HG03175 (cell line): ENCODE measurements around the gene RBM15.

Experiments used
- ATAC-seq: cut with Tn5 transposase; IDR thresholded peaks from one replicate; pipeline ENCODE4 v1.9.1; 2021; ENCODE audit warnings: mild to moderate bottlenecking, moderate library complexity; ENCODE audit not compliant: unreplicated experiment

Gene RBM15

DNA sequence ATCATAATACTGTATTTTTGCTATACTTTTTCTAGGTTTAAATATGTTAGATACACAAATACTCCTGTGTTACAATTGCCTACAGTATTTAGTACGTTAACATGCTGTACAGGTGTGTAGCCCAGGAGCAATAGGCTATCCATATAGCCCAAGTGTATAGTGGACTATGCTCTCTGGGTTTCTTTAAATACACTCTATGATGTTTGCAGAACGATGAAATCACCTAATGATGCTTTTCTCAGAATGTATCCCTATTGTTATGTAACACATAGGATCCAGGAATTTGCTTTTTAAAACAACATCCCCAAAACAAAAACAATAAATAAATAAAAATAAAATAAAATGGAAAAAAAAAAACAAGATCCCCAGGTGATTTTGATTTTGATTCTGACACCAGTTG, 18.1 kb upstream of the RBM15 start:
- ATAC-seq, result no peak

DNA sequence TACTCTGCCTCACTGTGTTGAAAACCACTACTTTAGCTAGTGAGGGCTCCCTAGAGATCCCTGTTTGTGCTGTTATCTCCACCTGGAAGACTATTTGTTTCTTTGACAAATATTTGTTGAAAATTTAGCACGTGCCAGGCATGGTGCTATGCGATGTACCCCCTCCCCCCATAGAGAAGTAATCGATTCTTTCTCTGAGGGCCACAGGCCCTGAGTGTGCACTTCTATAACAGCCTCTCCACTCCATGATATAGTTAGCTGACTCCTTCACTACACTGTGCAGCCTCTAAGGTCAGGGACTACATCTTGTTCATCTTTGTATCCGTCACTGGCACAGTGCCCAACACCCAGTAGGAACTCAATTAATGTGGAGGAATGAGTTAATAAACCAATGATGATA, 17.3 kb upstream of the RBM15 start:
- ATAC-seq, result no peak

DNA sequence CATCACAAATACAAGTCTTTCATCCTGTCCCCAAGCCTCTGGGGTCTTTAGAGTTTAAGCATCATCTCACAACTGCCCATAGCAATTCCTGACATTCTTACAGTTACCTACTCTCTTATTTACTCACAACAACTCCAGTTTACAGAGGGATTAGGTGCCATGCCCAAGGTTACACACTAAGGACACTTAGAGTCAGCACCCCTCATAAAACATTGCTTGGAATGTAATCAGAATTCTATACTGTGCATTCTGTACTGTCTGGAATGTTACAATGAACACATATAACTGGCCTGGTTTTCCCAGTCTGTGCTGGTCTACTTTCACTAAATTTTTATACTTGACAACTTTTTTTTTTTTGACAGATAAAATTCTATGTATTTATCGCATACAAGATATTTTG, 14.5 kb upstream of the RBM15 start:
- ATAC-seq, result no peak

DNA sequence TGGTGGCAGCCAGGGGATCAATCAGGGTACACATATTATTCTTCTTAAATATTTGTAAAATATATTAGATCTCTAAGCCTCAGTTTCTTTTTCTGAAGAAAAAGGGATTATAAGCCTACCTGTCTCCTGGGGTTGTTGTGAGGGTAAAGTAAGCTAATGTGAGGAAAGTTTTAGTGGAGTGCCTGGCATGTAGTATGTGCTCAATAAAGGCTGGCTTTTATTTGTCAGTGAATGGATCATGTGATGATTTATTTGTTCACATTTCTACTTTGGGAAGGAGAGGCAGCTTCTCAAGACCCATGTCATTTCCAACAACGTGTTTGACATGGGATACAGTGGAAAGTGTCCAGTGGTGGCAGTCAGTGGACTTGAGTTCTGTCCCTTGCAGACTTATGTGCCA, 12.4 kb upstream of the RBM15 start:
- no peak for ATAC-seq

DNA sequence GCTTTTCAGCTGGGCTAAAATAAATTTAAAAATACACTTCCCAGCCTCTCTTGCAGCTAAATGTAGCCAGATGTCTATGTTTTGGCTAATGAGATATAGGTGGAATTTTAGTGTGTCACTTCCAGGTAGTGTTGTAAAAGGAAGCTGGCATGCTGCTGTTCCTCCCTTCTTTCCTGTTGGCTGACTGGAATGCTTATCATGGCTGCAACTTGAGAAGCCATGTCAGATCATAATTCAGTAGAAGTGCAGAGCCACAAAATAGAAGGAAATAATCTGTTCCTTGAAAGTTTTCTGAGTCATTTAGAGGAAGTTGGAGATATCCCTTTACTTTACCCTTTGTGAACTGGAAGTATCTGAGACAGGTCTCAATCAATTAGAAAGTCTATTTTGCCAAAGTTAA, 10.9 kb upstream of the RBM15 start:
- no peak for ATAC-seq

DNA sequence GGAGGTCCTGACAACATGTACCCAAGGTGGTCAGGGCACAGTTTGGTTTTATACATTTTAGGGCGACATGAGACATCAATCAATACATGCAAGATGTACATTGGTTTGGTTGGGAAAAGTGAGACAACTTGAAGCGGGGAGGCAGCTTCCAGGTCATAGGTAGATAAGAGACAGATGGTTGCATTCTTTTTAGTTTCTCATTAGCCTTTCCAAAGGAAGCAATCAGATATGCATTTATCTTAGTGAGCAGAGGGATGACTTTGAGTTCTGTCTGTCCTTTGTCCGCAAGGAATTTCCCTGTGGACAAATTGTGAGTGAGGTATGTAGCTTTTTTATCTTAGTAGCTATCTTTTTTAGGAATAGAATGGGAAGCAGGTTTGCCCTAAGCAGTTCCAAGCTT, 10.5 kb upstream of the RBM15 start:
- no peak for ATAC-seq

DNA sequence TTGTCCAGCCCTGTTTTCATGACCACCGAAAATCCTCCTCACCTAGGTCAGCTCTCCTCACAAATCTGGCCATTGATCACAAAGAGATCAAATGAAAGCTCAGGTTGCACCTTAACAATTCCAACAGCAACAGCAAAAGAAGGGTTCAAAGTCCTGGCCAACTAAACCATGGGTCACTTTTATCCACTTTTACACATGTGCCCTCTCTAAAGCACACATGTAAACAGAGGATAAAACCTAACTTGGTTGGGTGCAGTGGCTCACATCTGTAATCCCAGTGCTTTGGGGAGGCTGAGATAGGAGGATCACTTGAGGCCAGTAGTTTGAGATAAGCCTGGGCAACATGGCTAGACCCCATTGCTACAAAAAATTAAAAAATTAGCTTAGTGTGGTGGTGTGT, 3.9 kb upstream of the RBM15 start:
- ATAC-seq, result no peak

DNA sequence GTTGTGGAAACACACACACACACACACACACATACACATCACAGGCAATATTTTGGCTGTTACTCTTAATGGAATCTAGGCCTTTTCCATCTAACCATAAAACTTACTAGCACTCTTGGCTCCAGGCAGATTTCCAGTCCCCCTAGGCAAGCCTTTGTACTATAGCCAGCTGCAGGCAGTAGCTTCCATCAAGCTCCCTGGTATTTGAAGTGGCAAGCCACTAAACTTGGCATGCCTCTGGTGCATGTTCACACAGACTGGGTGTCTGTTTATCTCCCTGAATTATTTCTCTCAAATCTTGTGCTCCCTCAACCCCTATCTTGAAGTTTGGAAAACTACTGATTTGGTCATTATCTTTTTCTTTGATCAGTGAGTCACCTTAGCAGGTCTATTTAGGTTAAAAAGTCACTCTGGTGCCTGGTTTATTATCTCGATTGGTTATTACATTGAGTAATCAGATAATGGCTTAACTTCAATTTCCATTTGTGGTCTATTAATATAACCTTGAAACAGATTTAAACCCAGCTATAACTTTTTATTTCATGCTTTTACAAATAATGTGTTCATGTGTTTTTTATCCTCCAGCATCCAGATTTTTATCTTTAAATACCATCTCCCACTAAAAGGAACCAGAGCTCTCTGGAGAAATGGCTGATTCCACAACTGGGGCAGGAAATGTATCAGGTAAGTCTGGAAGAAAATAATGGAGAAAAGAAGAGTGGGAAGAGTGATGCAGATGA, 2.7 kb upstream of the RBM15 start:
- no peak for ATAC-seq

DNA sequence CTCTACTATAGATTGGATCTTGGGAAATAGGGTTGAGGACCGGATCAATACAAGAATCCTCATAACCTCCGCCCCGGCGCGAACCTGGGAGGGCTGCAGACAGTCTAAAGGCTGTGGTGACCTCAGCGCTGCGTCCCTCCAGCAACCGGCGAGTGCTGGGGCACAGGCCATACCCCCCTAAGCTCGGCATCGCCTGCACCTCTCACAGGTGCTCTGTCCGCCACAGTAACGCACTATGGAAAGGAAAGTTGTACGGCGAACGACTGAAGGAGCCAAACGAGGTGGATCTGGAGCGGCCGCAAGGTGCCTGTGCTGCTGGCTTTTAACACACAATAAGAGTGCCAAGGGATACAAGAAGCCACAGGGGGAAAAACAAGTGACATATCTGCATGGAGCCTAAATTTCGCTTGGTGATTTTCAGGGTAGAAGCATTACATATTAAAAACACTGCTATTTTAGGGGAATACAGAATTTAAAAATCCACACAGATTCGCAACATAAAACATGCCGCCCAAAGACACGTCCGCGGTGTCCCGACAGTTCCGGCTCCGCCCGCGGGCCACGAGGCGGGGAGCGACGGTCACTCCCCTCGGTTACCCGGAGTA, 1.4 kb upstream of the RBM15 start:
- ATAC-seq, result no peak

DNA sequence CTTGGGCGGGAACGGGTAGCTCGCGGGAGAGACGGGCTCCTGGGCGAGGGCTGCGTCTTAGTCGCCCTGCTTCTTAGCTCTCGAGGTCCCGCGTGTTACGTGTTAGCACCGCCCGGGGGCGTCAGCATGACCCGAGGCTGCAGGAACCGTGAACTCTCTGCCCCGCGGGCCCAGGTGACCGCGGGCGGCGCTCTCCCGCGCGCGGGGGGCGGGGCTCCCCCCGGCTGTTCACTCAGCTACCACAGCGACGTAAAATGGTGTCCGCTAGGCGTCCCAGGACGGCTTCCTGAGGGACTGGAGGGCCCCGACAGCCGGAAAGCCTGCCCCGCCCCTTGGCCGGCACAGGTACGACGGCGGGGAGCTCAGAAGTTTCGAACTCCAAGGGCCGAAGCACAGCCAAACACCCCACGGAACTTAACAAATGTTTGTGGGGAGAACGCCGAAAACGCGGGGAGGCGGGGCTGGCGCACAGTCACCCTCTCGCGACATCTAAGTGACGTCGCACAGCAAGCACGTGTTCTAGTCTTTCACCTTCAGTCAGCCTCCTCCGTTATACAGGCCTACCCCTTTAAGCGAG, 780 bp upstream of the RBM15 start:
- ATAC-seq, result peak; percentile 71

DNA sequence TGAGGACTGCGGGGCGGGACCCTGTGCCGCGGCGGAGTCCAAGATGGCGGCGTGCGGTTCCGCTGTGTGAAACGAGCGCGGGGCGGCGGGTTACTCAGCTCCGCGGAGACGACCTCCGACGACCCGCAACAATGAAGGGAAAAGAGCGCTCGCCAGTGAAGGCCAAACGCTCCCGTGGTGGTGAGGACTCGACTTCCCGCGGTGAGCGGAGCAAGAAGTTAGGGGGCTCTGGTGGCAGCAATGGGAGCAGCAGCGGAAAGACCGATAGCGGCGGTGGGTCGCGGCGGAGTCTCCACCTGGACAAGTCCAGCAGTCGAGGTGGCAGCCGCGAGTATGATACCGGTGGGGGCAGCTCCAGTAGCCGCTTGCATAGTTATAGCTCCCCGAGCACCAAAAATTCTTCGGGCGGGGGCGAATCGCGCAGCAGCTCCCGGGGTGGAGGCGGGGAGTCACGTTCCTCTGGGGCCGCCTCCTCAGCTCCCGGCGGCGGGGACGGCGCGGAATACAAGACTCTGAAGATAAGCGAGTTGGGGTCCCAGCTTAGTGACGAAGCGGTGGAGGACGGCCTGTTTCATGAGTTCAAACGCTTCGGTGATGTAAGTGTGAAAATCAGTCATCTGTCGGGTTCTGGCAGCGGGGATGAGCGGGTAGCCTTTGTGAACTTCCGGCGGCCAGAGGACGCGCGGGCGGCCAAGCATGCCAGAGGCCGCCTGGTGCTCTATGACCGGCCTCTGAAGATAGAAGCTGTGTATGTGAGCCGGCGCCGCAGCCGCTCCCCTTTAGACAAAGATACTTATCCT, 430 bp downstream of the RBM15 start:
- ATAC-seq, result peak; percentile 10

DNA sequence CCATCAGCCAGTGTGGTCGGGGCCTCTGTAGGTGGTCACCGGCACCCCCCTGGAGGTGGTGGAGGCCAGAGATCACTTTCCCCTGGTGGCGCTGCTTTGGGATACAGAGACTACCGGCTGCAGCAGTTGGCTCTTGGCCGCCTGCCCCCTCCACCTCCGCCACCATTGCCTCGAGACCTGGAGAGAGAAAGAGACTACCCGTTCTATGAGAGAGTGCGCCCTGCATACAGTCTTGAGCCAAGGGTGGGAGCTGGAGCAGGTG, 961 bp downstream of the RBM15 start:
- no peak for ATAC-seq

DNA sequence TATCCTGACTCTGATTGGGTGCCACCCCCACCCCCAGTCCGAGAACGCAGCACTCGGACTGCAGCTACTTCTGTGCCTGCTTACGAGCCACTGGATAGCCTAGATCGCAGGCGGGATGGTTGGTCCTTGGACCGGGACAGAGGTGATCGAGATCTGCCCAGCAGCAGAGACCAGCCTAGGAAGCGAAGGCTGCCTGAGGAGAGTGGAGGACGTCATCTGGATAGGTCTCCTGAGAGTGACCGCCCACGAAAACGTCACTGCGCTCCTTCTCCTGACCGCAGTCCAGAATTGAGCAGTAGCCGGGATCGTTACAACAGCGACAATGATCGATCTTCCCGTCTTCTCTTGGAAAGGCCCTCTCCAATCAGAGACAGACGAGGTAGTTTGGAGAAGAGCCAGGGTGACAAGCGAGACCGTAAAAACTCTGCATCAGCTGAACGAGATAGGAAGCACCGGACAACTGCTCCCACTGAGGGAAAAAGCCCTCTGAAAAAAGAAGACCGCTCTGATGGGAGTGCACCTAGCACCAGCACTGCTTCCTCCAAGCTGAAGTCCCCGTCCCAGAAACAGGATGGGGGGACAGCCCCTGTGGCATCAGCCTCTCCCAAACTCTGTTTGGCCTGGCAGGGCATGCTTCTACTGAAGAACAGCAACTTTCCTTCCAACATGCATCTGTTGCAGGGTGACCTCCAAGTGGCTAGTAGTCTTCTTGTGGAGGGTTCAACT, 2.1 kb downstream of the RBM15 start:
- no peak for ATAC-seq

DNA sequence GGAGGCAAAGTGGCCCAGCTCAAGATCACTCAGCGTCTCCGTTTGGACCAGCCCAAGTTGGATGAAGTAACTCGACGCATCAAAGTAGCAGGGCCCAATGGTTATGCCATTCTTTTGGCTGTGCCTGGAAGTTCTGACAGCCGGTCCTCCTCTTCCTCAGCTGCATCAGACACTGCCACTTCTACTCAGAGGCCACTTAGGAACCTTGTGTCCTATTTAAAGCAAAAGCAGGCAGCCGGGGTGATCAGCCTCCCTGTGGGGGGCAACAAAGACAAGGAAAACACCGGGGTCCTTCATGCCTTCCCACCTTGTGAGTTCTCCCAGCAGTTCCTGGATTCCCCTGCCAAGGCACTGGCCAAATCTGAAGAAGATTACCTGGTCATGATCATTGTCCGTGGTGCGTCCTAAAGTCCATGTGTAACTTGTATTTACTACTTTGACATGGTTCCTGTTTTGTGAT, 2.7 kb downstream of the RBM15 start:
- ATAC-seq, result no peak

DNA sequence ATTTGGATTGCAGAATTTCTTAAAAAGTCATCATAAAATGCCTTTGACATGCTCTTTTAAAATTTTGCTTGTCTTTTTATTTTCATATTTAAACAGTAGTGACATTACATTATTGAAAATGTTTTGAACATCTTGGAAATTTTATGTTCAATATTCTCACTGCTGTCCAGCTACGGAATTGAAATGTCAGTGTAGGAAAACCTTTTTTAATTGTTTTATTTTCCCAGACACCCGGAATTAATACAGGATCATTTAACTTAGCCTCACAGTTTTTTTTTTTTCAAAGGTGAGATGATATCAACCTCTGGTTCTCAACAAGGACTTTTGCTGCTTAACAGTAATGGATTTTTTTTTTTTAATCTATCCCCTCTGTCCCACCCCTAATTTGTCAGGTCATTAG, 4.1 kb downstream of the RBM15 start:
- ATAC-seq, result no peak

DNA sequence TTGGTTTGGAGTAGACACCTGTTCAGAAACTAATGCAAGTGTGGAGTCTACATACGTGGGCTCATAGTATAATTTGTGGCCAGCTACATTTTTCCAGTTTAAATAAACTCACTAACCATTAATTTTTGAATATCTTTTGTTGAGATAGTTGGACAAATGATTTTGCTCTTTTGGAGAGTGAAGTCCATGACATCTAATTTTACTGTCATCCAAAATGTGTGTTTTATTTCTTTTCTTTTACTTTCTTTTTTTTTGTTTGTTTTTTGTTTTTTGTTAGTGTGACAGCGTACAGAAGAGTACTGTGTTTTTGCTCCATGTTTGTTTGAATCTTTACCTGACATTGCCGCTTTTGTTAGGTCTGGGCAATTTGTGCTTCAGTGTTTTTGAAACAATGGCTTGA, 5.0 kb downstream of the RBM15 start:
- ATAC-seq, result no peak

DNA sequence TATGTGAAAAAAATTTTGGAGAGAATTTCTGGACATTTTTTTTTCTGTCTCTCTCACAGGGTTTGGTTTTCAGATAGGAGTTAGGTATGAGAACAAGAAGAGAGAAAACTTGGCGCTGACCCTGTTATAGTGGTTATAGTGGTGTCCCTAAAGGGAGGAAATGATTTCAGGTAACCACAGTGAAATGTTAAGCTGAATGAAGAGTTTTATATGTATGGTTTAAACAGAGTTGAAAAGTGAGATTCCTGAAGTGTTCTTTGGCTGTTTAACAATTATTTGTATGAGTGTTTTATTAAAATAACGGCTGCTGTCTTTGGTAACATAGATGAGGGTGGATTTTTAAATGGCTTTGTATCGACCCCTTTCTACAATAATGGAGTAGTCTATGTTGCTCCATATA, 6.3 kb downstream of the RBM15 start:
- no peak for ATAC-seq

DNA sequence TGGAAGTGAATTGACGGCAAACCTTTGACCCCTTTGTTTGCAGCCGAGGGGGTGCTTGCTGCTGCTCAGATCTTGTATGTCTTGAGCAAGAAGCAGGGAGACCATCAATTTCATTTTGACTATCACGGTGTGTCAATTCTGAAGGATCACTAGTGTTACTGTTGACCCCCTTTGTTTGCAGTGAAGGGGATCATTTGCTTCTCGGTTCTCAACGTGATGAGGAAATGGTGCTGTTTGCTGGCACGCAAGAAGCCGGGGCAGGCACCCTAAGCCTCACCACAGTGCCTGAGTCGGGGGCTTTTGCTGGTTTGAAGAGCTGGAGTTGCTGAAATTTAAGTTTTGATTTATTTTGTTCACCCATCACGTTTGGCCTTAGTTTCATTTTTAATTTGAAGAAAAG, 7.5 kb downstream of the RBM15 start:
- ATAC-seq, result no peak

DNA sequence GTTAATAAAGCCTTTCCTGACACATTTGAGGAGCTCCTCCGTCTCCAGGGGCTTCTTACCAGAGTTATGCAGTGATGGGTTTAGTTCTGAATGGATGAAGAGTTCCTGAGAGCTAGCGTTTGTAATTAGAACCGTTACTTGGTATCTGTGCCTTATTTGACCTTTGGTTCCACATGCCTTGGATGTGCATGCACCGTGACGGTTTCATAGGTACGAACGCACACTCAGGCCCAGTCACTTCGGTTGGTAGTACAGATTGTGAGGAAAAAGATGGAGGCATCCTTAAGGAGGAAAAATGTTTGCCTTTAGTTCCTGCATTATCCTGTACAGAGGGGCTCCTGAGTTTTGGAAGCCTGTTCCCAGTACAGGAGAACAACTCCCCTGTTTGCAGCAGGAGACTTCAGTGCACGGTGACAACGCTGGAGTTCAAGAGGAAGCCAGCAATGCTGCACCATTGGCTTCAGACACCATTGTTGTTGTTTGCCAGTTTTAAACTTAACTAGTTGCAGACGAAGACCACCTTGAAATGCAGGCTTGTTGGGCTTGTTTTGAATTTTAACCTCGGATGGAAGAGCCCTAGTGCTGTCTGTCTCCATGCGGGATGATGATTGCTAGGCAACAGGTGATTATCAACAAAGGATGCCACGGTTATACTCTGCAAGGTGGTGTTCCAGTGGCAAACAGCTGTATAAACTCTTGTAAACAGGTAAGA, 8.2 kb downstream of the RBM15 start:
- no peak for ATAC-seq

DNA sequence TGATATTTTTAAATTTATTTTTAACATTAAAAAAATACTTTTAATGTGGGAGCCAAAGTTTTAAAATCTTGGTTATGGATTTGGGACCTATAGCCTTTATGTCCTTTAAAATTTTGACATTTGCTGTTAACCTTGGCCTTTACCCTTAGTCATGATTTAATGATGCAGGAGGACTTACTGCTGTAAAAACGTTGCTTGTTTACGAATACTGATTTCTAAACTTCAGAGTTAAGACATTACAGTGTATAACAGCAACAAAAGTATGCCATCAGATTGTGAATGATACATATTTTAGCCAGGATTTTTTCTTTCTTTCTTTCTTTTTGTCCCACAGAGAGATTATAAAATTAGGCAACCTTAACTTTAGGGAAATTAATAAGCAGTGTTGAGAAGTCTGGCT, 8.9 kb downstream of the RBM15 start:
- no peak for ATAC-seq

DNA sequence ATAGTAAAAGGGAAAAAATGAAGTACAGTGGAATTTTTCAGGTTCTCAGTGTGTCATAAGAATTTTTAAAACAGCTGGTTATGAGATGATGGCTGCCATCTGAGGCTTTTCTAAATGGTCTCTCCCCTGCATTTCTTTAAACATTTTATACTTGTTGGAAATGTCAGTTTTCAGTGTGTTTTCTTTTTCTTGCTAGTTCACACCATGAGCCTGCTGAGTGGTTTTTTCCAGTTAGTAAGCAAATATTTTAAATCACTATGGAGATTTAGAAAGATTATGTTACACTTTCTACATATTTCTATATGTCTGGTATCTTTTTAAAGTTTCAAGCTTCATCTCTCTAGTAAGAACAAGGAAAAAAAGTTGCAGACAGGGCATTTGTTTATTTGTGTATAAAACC, 9.6 kb downstream of the RBM15 start:
- no peak for ATAC-seq
